Ascending aorta (tissue), 2 donors: ENCODE results near the gene ANKRD28. TPM values are rescaled to one million over a fixed set of nuclear protein-coding genes. Genes with fewer than 3 reads are reported as not detected.

Experiments used
- DNase-seq, 2 donors: peaks; one replicate each; pipeline ENCODE4 v3.0.0-alpha.2; 2019; ENCODE audit warnings: low spot score in 2 of 2
- H3K27ac ChIP-seq, 2 donors: fragments of 200-600 bp; sonication (generic); one replicate each; pipeline ENCODE4 v1.5.1; 2016 to 2017; ENCODE audit warnings: mild to moderate bottlenecking in 1 of 2
- H3K27me3 ChIP-seq: fragments of 200-600 bp; sonication (generic); one replicate; pipeline ENCODE4 v1.5.1; 2017
- H3K36me3 ChIP-seq, 2 donors: fragments of 200-600 bp; sonication (generic); one replicate each; pipeline ENCODE4 v1.5.1; 2016
- H3K4me1 ChIP-seq, 2 donors: fragments of 200-600 bp; sonication (generic); one replicate each; pipeline ENCODE4 v1.5.1; 2016 to 2017; ENCODE audit warnings: mild to moderate bottlenecking in 1 of 2
- H3K4me3 ChIP-seq, 2 donors: fragments of 200-600 bp; sonication (generic); one replicate each; pipeline ENCODE4 v1.5.1; 2016 to 2017; ENCODE audit warnings: mild to moderate bottlenecking in 1 of 2
- H3K9me3 ChIP-seq, 2 donors: fragments of 200-600 bp; sonication (generic); one replicate each; pipeline ENCODE4 v1.5.1; 2016
- CTCF ChIP-seq, 3 experiments: fragments of 200-600 bp in 2 of 3; fragments of 450-650 bp in 1 of 3; sonication (generic) in 2 of 3; IDR thresholded peaks; one replicate each; pipeline ENCODE4 v1.5.1; 2016 to 2019; ENCODE audit warnings: antibody characterized with exemption in 3 of 3, mild to moderate bottlenecking in 1 of 3, moderate library complexity in 1 of 3
- intact Hi-C: fragments of 100-400 bp; cut with DNase I; formaldehyde crosslinking; loops from one replicate; pipeline ENCODE4 v1.15.1; 2023
- total RNA-seq: library from RNA; depleted of rRNA; stranded (reverse); fragments of >200 nt; gene quantifications from one replicate; pipeline ENCODE4 v1.1.0, GENCODE V29; 2016

Gene ANKRD28
- total RNA-seq, 1 donor from 2014 or later, result 19.7 TPM

- Histone ChIP-seq H3K36me3 (no peaks in the 10 kb centered on the region), H3K27me3 (no peaks in the 10 kb centered on the region), H3K9me3 (no peaks in the 10 kb centered on the region), H3K27ac (no peak overlapping the region), H3K4me3 (no peak overlapping the region), H3K4me1 (no peaks in the 10 kb centered on the region)
- DNase-seq, result no peak
- intact Hi-C loops, result no loop called here
- no peak for TF ChIP-seq CTCF (IDR thresholded peaks at IDR 0.05)
Observed at GRCh38 chr3:15787941-15788340, 9.8 kb downstream of the ANKRD28 start.

- intact Hi-C loops, result no loop called here
- H3K36me3 ChIP-seq, result no peaks in the 10 kb centered on the region
- H3K27ac ChIP-seq, result no peak overlapping the region
- TF ChIP-seq CTCF (IDR thresholded peaks at IDR 0.05), result no peak
- H3K9me3 ChIP-seq, result no peaks in the 10 kb centered on the region
- H3K4me1 ChIP-seq, result peaks cover 0 to 3% of the 10 kb centered on the region in 2 donors
- no peak for DNase-seq
- H3K4me3 ChIP-seq, result no peak overlapping the region
- no peaks in the 10 kb centered on the region for H3K27me3 ChIP-seq
Observed at GRCh38 chr3:15787526-15787925, 10.3 kb downstream of the ANKRD28 start.

DNA sequence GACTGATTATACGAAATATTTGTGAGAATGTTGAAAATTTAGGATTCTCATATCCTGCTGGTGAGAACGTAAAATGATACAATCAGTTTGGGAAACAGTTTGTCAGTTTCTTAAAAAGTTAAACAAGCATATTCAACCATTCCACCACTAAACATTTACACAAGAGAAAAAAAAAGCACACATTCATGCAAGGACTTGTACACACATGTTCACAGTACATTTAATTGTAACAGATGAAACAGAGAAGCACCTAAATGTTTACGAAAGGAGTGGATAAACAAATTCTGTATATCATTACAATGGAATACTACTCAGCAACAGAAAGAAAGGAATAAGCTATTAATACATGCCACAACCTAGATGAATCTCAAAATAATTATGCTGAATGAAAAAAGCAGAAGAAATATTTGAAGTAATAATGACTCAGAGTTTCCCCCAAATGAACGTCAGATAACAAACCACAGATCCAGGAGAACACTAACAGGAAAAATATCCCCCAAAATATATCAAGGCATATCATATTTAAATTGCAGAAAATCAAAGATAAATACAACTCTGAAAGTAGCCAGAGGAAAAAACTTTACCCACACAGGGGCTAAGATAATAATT, 14.3 kb downstream of the ANKRD28 start:
- no peak for TF ChIP-seq CTCF (IDR thresholded peaks at IDR 0.05)
- intact Hi-C loops, result no loop called here
- no peak for DNase-seq
- Histone ChIP-seq H3K27me3 (no peaks in the 10 kb centered on the region), H3K27ac (no peak overlapping the region), H3K36me3 (no peaks in the 10 kb centered on the region), H3K4me1 (peaks cover 0 to 5% of the 10 kb centered on the region in 2 donors), H3K9me3 (no peaks in the 10 kb centered on the region), H3K4me3 (no peak overlapping the region)

DNA sequence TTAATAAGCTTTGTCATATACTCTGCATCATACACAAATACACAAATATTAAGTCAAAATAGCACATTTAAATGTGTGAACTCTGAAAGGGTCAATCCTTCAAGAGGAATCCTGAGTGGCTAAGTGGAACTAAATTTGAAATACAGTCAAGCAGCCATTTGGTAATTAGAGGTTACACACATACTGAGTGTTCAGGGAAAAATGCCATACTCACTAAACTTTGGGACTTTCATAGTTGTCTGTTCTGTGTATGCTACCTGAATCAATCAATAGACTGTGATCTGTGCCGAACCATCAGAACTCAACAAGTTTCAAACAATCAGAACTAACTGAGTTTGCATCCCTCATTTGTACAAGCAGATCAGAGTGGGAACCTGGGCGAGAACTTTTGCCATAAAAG, 15.3 kb downstream of the ANKRD28 start:
- Histone ChIP-seq H3K27ac (no peak overlapping the region), H3K9me3 (no peaks in the 10 kb centered on the region), H3K4me3 (no peak overlapping the region), H3K27me3 (no peaks in the 10 kb centered on the region), H3K36me3 (no peaks in the 10 kb centered on the region), H3K4me1 (peaks cover 0 to 5% of the 10 kb centered on the region in 2 donors)
- intact Hi-C loops, result no loop called here
- TF ChIP-seq CTCF (IDR thresholded peaks at IDR 0.05), result no peak
- DNase-seq, result no peak

- no peaks in the 10 kb centered on the region for H3K36me3 ChIP-seq
- TF ChIP-seq CTCF (IDR thresholded peaks at IDR 0.05), result no peak
- peaks cover 0 to 5% of the 10 kb centered on the region in 2 donors for H3K4me1 ChIP-seq
- intact Hi-C loops, result no loop called here
- no peaks in the 10 kb centered on the region for H3K27me3 ChIP-seq
- no peak for DNase-seq
- no peak overlapping the region for H3K4me3 ChIP-seq
- H3K9me3 ChIP-seq, result no peaks in the 10 kb centered on the region
- H3K27ac ChIP-seq, result no peak overlapping the region
Observed at GRCh38 chr3:15781637-15782402, 16.0 kb downstream of the ANKRD28 start.
